ENCODE measurements around the gene CFAP69. TPM values are rescaled to one million over a fixed set of nuclear protein-coding genes. Genes with fewer than 3 reads are reported as not detected.
"Not testable (repeated sequence)": the region's sequence is repeated elsewhere in the genome, so short reads cannot be mapped to it uniquely, and the experiment has no call there.

The CFAP69 gene
- total RNA-seq, 1 donor from 2014 or later: 36.1 TPM

- no peak for DNase-seq (ENCODE audit: low spot score)
- ATAC-seq: peak; percentile 22
- intact Hi-C loops (cut with DNase I): no loop called here
Observed at GRCh38 chr7:90320801-90321494, 76.0 kb downstream of the CFAP69 start, which contains the start of gene FAM237B. TSS of gene FAM237B (minus strand) at chr7:90321304. CDS start at chr7:90319748, 1,556 bp downstream.

GRCh38 chr7:90322837-90323236 is 77.9 kb downstream of the CFAP69 start:
- DNase-seq (ENCODE audit: low spot score): no peak
- ATAC-seq: no peak
- intact Hi-C loops (cut with DNase I): no loop called here

- ATAC-seq (no peak), DNase-seq (ENCODE audit: low spot score) (no peak)
- intact Hi-C loops (cut with DNase I): no loop called here
Observed at GRCh38 chr7:90326500-90326899, 81.5 kb downstream of the CFAP69 start.

GRCh38 chr7:90334193-90334843 is 89.3 kb downstream of the CFAP69 start:
- ATAC-seq (no peak), DNase-seq (ENCODE audit: low spot score) (no peak)
- intact Hi-C loops (cut with DNase I): no loop called here

GRCh38 chr7:90334926-90335325 is 90.0 kb downstream of the CFAP69 start:
- intact Hi-C loops (cut with DNase I); DNase-seq (ENCODE audit: low spot score): not testable (repeated sequence)

GRCh38 chr7:90337106-90337505 is 92.1 kb downstream of the CFAP69 start:
- DNase-seq (ENCODE audit: low spot score) (no peak), ATAC-seq (no peak)
- intact Hi-C loops (cut with DNase I): no loop called here

More at GRCh38 chr7:90334926-90335325, 90.0 kb downstream of the CFAP69 start:
- not testable (repeated sequence) for ATAC-seq

- intact Hi-C loops (cut with DNase I): no loop called here
- DNase-seq (ENCODE audit: low spot score) (no peak), ATAC-seq (no peak)
Observed at GRCh38 chr7:90345016-90345415, 100.0 kb downstream of the CFAP69 start.

GRCh38 chr7:90345595-90346335 is 100.8 kb downstream of the CFAP69 start:
- DNase-seq (ENCODE audit: low spot score) (no peak), ATAC-seq (peak; percentile 62)
- intact Hi-C loops (cut with DNase I): no loop called here

GRCh38 chr7:90346336-90347125 is 101.6 kb downstream of the CFAP69 start, which contains the start of gene GTPBP10:
TSS of gene GTPBP10 (plus strand) at chr7:90346716. CDS start at chr7:90346742, 26 bp downstream.
- DNase-seq (ENCODE audit: low spot score) (peak; percentile 96), ATAC-seq (peak; percentile 100)
- intact Hi-C loops (cut with DNase I): no loop called here

- ATAC-seq (no peak), DNase-seq (ENCODE audit: low spot score) (no peak)
- intact Hi-C loops (cut with DNase I): no loop called here
Observed at GRCh38 chr7:90347759-90348158, 102.8 kb downstream of the CFAP69 start.

- no peak for ATAC-seq
- DNase-seq (ENCODE audit: low spot score): no peak
- intact Hi-C loops (cut with DNase I): no loop called here
Observed at GRCh38 chr7:90349305-90349704, 104.3 kb downstream of the CFAP69 start.

GRCh38 chr7:90350032-90350431 is 105.1 kb downstream of the CFAP69 start:
- DNase-seq (ENCODE audit: low spot score); intact Hi-C loops (cut with DNase I); ATAC-seq: not testable (repeated sequence)

GRCh38 chr7:90351987-90352386 is 107.0 kb downstream of the CFAP69 start:
- no peak for ATAC-seq
- intact Hi-C loops (cut with DNase I): no loop called here
- no peak for DNase-seq (ENCODE audit: low spot score)

Other genes with a start within 250 kb of the CFAP69 start
- gene STEAP1, start 90.7 kb upstream of the CFAP69 start, total RNA-seq: 17.1 TPM
- 65.2 TPM for gene STEAP2, start 33.4 kb upstream of the CFAP69 start, total RNA-seq
- not detected for gene FAM237B, start 76.1 kb downstream of the CFAP69 start, total RNA-seq
- 35.4 TPM for gene GTPBP10, start 101.5 kb downstream of the CFAP69 start, total RNA-seq
- gene CLDN12, start 158.3 kb downstream of the CFAP69 start, total RNA-seq: 29.1 TPM
- not detected for gene PTTG1IP2, start 224.5 kb downstream of the CFAP69 start, total RNA-seq